ENCODE data around the gene MICAL1. TPM values are rescaled to one million over a fixed set of nuclear protein-coding genes. Genes with fewer than 3 reads are reported as not detected.

MICAL1 gene
- total and polyA plus RNA-seq, 10 of the 15 experiments (the other 5 are each of a cell fraction or from before 2014, with no cell fraction given), result 0.32 to 71.6 (median 45.3) TPM

DNA sequence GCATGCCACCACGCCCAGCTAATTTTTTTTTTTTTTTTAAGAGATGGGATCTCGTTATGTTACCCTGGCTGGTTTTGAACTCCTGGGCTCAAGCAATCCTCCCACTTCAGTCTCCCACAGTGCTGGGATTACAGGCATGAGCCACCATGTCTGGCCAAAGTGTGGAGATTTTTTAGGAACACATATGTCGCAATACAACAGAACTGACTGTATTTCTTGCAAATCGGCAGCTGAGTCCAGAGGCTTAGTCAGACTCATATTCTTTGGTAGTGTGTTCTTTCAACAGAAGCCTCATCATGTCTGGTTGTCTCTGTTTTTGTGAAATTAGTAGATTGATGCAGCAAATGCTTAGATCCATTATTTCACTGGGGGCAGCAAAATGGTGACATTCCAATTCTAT lies 49.4 kb downstream of the MICAL1 start (continued):
- TF ChIP-seq, protein P1, sequence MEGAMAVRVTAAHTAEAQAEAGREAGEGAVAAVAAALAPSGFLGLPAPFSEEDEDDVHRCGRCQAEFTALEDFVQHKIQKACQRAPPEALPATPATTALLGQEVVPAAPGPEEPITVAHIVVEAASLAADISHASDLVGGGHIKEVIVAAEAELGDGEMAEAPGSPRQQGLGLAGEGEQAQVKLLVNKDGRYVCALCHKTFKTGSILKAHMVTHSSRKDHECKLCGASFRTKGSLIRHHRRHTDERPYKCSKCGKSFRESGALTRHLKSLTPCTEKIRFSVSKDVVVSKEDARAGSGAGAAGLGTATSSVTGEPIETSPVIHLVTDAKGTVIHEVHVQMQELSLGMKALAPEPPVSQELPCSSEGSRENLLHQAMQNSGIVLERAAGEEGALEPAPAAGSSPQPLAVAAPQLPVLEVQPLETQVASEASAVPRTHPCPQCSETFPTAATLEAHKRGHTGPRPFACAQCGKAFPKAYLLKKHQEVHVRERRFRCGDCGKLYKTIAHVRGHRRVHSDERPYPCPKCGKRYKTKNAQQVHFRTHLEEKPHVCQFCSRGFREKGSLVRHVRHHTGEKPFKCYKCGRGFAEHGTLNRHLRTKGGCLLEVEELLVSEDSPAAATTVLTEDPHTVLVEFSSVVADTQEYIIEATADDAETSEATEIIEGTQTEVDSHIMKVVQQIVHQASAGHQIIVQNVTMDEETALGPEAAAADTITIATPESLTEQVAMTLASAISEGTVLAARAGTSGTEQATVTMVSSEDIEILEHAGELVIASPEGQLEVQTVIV (IDR thresholded peaks at IDR 0.05; ENCODE audit: borderline replicate concordance, partially characterized antibody), result no peak
- TF ChIP-seq JUND (IDR thresholded peaks at IDR 0.05; ENCODE audit: low read depth, low read length) (no peak), JUNB (IDR thresholded peaks at IDR 0.05) (no peak)

- Histone ChIP-seq H3K4me1 (ENCODE audit: control insufficient read depth, insufficient read depth, low read length) (peaks cover 3% of the 10 kb centered on the region; the same call in 1 of the 2 replicates), H3K79me2 (ENCODE audit: control insufficient read depth, insufficient read depth, low read length) (no peaks in the 10 kb centered on the region), H2AFZ (ENCODE audit: control insufficient read depth, low read depth, low read length) (no peak overlapping the region), H3K36me3 (ENCODE audit: control insufficient read depth in 2 of 2, insufficient read depth in 2 of 2, low read length in 1 of 2) (no peaks in the 10 kb centered on the region), H3K27me3 (replicated peaks in 1 of 2; ENCODE audit: control insufficient read depth in 2 of 2, insufficient read depth in 2 of 2, low read length in 1 of 2) (no peaks in the 10 kb centered on the region), H3K27ac (ENCODE audit: control insufficient read depth, insufficient read depth) (no peak overlapping the region), H4K20me1 (ENCODE audit: control insufficient read depth, insufficient read depth) (no peaks in the 10 kb centered on the region), H3K9me3 (replicated peaks; ENCODE audit: control insufficient read depth, insufficient read depth, low read length) (no peaks in the 10 kb centered on the region), H3K4me3 (no peak overlapping the region), H3K4me2 (ENCODE audit: control insufficient read depth, insufficient read depth) (no peak overlapping the region), H3K9ac (ENCODE audit: control insufficient read depth, insufficient read depth, low read length) (no peak overlapping the region)
- DNase-seq (ENCODE audit: low read depth, low spot score) (no peak), ATAC-seq (no peak), FAIRE-seq (peak; percentile 13)
- ChIA-PET CTCF (interaction anchor here (0.6 to 1.3 kb wide), 4 partner anchors 12 to 209 kb away, joined by 3 read pairs; no protein-coding TSS in a partner anchor), SMC1A (ENCODE audit: uncharacterized antibody, unreplicated experiment) (no interaction called here), RAD21 (ENCODE audit: unreplicated experiment) (interaction anchor here (0.6 kb wide), 1 partner anchor 855 kb away, joined by 3 read pairs; no protein-coding TSS in a partner anchor), POLR2A (no interaction called here)
- intact Hi-C loops (cut with micrococcal nuclease; ENCODE audit: unreplicated experiment) (no loop called here), in situ Hi-C loops (cut with MboI) (no loop called here)
- no TSS peak for BruUV-seq (replicated peaks)
- no peak for TF ChIP-seq BMI1 (IDR thresholded peaks at IDR 0.05; ENCODE audit: borderline replicate concordance)
- no peak for TF ChIP-seq WRNIP1 (IDR thresholded peaks at IDR 0.05; ENCODE audit: borderline replicate concordance, low read depth, low read length)
- TF ChIP-seq CHD2 (IDR thresholded peaks at IDR 0.05; ENCODE audit: borderline replicate concordance, low read depth, low read length), result no peak
- TF ChIP-seq, protein P2, sequence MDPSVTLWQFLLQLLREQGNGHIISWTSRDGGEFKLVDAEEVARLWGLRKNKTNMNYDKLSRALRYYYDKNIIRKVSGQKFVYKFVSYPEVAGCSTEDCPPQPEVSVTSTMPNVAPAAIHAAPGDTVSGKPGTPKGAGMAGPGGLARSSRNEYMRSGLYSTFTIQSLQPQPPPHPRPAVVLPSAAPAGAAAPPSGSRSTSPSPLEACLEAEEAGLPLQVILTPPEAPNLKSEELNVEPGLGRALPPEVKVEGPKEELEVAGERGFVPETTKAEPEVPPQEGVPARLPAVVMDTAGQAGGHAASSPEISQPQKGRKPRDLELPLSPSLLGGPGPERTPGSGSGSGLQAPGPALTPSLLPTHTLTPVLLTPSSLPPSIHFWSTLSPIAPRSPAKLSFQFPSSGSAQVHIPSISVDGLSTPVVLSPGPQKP (IDR thresholded peaks at IDR 0.05; ENCODE audit: low read depth, low read length), result no peak
- peak; percentile 46 for TF ChIP-seq RAD21 (IDR thresholded peaks at IDR 0.05; ENCODE audit: insufficient read depth, low read depth, low read length)
- TF ChIP-seq DPF2 (IDR thresholded peaks at IDR 0.05), result no peak
- TF ChIP-seq SMAD1 (IDR thresholded peaks at IDR 0.05; ENCODE audit: low read depth, partially characterized antibody), result no peak
- TF ChIP-seq NKRF (conservative IDR thresholded peaks at IDR 0.05), result no peak
- TF ChIP-seq, protein P3, sequence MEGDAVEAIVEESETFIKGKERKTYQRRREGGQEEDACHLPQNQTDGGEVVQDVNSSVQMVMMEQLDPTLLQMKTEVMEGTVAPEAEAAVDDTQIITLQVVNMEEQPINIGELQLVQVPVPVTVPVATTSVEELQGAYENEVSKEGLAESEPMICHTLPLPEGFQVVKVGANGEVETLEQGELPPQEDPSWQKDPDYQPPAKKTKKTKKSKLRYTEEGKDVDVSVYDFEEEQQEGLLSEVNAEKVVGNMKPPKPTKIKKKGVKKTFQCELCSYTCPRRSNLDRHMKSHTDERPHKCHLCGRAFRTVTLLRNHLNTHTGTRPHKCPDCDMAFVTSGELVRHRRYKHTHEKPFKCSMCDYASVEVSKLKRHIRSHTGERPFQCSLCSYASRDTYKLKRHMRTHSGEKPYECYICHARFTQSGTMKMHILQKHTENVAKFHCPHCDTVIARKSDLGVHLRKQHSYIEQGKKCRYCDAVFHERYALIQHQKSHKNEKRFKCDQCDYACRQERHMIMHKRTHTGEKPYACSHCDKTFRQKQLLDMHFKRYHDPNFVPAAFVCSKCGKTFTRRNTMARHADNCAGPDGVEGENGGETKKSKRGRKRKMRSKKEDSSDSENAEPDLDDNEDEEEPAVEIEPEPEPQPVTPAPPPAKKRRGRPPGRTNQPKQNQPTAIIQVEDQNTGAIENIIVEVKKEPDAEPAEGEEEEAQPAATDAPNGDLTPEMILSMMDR (IDR thresholded peaks at IDR 0.05 in 2 of 3, conservative IDR thresholded peaks at IDR 0.05 in 1 of 3; ENCODE audit: control insufficient read depth in 2 of 3, extremely low read depth in 1 of 3, insufficient read depth in 1 of 3, low read depth in 3 of 3, low read length in 3 of 3), result peak in 2 of 3 experiments; percentile 19 to 21; a peak in 2 of 6 replicates
- WGBS (ENCODE audit: insufficient coverage, insufficient replicate concordance, low lambda C conversion rate, missing lambda C conversion rate), result 87% methylated on average over 4 of the region's 4 CpGs
Measured at GRCh38 chr6:109397020-109397419, 58.6 kb downstream of the MICAL1 start.

All from GM12878 (cell line).